ENCODE results near the gene HHIP.
A peak's percentile ranks its signal among the peaks of the same experiment; 100 is the strongest.

Gene HHIP

GRCh38 chr4:144709793-144710525, 64.0 kb downstream of the HHIP start:
- FAIRE-seq = peak; percentile 49

DNA sequence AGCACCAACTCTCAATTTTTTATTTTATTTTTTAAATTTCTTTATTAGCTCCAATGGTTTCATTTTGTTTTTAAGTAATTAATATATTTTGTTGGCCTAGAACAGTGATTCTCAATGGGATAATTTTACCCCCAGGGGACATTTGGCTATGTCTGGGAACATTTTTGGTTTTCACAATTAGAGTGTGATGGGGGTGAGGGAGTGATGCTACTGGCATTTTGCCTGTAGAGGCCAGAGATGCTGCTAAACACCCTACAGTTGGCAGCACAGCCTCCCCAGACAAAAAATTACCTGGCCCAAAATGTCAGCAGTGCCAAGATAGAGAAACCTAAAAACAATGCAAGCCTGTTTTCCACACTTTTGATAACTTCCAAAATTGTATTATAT, 64.6 kb downstream of the HHIP start:
- no peak for FAIRE-seq

DNA sequence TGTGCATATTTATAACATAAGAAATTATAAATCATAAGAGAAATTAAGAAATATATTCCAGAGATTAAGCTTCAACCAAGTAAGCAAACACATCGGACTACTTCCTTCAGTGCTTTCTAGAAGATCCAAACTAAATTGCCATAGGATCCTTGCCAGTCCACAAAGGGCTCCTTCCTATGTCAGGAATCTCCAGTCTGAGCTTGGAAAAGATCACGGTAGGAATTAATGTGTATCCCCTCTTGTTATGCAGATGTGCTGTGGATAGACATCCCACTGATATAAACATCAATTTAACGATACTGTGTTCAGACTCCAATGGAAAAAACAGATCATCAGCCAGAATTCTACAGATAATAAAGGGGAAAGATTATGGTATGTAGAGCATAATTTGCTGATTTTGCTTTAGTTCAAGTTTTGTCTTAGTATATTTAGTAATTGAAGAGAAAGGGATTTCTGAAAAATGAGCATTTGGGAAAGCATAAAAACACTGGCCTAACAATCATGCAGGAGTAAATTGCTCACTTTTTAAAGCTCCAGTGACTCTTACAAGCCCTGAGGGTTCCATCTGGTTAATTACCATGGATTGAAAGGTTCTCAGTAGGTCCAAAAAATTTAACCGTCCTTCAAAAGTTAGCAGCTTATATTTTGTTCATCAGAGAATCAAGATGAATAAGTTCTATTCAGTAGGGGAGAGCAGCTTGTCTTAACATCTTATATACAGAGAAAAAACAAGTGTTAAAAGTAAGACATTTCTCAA, 65.9 kb downstream of the HHIP start:
- FAIRE-seq = no peak

- FAIRE-seq = no peak
These were observed 66.8 kb downstream of the HHIP start for GRCh38 chr4:144712775-144713174.

DNA sequence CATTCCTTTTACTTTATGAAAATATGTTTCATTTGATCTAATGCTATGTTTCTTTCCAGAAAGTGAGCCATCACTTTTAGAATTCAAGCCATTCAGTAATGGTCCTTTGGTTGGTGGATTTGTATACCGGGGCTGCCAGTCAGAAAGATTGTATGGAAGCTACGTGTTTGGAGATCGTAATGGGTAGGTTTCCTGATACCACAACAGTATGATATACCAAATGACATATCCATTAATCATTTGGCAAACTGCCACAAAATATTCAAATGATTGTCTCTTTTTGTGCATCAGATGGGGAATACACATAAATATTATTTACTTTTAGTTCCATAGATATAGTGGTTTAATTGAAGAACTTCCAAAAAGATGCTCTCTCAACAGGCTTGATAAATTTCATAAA, 68.2 kb downstream of the HHIP start:
- no peak for FAIRE-seq

GRCh38 chr4:144715230-144715629, 69.3 kb downstream of the HHIP start:
- FAIRE-seq = no peak

GRCh38 chr4:144716778-144717177, 70.8 kb downstream of the HHIP start:
- FAIRE-seq = peak; percentile 69

GRCh38 chr4:144718958-144719512, 73.1 kb downstream of the HHIP start:
- no peak for FAIRE-seq

DNA sequence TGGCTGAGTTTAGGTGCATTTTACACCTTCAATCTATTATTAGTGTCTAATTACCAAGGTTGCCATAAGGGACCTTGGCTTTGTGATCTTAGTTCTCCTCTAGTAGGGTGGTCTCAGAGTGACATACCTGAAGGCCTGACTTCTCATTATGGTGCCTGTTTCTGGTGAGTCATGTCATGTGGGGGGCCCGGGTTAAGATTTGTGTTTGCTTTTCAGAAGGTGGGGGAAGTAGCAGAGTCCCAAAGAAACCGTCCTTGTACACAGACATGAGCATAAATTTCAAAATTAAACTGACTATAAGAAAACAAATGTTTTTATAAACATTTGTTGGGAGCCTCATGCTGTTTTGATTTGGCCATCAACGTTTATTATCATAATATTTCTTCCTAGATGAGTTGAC, 74.5 kb downstream of the HHIP start:
- FAIRE-seq = no peak

GRCh38 chr4:144721994-144722393, 76.0 kb downstream of the HHIP start:
- FAIRE-seq = no peak

- FAIRE-seq = no peak
These were observed 77.5 kb downstream of the HHIP start for GRCh38 chr4:144723471-144723870.

- no peak for FAIRE-seq
These were observed 83.2 kb downstream of the HHIP start for GRCh38 chr4:144729175-144729574.

DNA sequence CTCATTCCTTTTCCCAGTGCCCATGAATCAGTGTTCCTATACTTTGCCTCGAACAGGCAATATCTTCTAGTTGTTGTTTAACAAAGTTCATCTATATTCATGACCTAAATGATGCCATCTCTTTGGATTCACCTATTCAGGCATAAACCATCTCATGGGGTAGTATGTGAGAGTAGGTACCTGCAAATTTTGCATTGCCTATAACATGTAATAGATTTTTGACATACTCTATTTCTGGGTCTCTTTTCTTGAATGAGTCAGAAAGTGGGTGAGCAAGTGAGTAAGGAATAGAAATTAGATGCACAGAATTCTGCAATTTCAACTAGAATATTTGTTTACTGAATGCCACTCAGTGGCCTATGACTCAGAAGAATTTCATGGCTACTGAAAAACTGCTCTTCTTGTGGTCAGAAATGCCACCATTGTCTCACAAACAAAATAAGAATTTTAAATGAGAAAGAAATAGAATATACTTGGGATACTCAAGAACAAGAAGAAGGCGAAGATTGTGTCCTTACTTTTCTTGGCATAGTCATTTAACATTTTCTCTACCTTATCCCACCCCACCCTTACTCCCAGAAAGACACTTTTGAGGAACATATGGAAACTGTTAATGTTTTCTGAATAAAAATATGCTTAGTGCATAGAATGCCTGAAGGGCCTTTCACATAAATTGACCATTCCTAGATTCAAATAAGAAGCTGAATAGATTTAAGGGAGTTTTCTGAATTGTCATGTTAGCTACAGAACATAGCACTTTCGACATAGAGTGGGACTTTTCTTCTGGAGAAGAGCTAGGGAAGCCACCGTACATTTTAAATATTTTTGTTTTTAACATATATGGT, 86.8 kb downstream of the HHIP start:
- FAIRE-seq = no peak

DNA sequence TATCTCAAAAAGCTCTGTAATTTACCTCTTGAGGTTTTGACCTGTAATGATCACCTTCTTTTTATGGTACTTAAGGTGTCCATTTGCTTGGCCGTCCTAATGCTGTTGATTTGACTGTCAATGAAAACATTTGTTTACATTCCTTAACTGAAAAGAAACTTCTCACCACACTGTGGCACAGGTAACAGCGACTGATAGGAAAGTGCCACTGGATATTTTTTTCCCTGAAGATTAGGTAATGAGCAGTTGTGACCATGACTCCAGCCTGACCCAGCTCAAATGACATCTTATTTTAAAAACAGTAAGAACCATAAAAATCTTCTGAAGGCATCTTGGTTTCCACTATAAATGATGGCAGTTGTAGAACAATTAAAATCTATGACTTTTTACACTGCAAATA, 87.6 kb downstream of the HHIP start:
- no peak for FAIRE-seq

GRCh38 chr4:144734522-144734921, 88.6 kb downstream of the HHIP start:
- FAIRE-seq = no peak

DNA sequence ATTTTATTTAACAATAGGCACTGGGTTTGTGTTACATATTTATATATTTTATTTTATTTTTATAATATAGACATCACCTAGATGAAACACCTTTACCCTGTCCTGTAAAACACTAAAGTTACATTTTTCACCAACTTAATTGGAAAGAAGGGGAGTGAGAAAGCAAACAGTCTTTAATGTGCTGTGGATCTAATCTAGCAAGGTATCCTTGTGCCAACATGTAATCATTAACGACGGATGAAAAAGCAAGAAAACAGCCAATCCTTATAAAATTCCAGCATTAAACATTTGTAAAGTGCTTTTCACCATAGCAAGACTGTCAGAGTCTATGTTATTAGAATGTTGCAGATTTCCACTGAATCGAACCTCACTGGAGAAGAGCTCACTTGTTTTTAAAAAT, 92.7 kb downstream of the HHIP start:
- FAIRE-seq = no peak

- FAIRE-seq = no peak
These were observed 93.6 kb downstream of the HHIP start for GRCh38 chr4:144739511-144740033.

DNA sequence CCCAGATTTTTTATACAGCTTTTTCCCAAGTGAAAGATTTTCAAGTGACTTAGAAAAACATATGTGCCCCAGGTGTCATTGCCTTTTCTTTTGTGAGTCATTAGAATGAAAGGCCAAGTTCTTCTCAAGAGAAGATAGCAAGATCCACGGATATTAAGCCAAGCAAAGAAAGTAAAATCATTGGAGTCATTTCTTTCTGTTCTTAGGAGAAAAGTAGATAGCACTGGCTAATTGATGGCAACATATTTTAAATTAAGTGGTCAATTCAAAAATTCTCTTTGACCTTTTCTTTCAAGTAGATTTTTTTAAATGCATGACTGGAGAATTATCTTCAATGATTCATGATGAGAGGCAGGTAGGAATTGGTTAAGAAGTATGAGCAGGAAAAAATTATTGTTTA, 94.4 kb downstream of the HHIP start:
- no peak for FAIRE-seq

- FAIRE-seq = no peak
These were observed 103.0 kb downstream of the HHIP start for GRCh38 chr4:144748814-144749555.

GRCh38 chr4:144750348-144750747, 104.4 kb downstream of the HHIP start:
- FAIRE-seq = no peak

DNA sequence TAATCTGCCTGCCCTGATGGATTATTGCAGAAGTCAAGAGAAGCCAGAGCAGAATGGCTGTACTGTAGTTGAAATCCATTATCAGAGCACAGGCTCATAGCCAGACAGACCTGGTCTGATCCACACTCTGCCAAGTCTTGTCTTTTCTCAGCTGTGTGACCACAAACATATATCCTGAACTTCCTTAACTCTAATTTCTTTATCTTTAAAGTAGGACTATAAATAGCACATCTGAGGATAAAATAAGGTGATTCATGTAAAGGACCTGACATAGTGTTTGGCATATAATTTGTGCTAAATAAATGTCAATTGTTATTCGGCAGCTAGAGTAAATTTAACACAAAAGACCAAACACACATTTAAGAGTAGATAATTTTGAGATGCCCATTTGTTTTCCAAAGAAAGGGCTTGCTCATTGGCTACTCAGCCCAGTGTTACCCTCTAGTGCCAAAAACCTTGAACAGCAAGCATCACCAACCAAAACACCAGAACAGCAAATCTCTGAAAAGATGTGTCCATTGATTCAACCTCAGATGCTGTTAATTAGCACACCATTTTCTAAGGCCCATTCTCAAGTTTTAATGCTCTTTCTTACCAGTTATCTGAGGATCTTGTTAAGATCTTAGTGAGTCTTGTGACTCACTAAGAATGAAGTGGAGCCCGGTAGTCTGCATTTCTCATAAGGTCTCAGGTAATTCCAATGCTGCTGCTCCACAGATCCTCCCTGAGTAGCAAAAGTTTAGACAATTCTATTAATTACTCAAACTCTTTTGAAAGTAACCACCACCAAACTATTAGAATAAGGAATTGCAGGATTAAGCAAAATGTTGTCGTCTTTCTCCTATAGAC, 108.8 kb downstream of the HHIP start:
- no peak for FAIRE-seq
